ENCODE data around the gene AKAP13. TPM values are rescaled to one million over a fixed set of nuclear protein-coding genes. Genes with fewer than 3 reads are reported as not detected.

AKAP13 gene
- total and polyA plus RNA-seq, 2 of the 13 experiments (the other 11 are each of a cell fraction or from before 2014, with no cell fraction given): 6.7 to 27.1 TPM

DNA sequence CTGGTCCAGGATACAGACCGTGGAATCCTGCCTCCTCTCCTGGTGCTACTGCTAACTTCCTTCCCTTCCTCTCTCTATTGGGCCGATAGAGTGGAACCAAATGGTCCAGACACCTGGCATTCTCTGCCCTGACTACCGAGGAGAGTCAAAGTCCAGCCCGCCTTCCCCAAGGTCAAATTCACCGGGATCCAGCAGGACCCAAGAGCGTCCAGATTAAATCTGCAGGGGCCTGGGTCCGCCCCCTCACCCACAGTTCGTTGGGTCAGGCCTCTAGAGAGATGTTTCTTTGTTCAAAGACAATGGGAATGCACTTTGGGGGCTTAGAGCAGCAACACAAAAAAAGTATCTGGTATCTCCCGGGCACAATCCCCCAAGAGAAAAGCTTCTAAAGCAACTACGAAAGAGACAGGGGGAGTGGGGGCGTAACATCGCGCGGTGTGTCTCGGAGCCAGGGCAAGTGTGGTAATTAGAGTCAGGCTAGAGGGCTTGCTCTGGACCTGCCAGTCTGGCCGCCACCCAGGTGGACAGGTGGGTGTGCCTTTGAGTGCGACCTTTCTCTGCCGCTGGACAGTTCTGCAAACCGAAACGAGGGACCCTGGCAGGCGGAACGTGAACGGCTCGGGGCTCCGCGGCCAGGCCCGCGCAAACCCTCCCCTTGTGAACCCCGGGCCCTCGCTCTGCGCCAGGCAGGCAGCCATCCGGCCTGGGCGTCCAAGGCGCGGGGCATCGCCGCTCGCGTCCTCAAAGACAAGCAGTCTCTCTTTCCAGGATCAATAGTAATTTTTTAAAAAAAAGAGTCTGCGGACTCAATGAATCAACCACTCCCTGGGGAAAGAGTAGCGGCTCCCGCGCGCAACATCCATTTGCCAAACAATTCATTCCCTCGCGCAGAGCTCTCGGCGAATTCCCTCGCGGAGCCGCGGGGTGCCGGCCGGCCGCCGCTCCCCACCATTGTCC, 413.5 kb downstream of the AKAP13 start (continued):
- TF ChIP-seq, protein P1, sequence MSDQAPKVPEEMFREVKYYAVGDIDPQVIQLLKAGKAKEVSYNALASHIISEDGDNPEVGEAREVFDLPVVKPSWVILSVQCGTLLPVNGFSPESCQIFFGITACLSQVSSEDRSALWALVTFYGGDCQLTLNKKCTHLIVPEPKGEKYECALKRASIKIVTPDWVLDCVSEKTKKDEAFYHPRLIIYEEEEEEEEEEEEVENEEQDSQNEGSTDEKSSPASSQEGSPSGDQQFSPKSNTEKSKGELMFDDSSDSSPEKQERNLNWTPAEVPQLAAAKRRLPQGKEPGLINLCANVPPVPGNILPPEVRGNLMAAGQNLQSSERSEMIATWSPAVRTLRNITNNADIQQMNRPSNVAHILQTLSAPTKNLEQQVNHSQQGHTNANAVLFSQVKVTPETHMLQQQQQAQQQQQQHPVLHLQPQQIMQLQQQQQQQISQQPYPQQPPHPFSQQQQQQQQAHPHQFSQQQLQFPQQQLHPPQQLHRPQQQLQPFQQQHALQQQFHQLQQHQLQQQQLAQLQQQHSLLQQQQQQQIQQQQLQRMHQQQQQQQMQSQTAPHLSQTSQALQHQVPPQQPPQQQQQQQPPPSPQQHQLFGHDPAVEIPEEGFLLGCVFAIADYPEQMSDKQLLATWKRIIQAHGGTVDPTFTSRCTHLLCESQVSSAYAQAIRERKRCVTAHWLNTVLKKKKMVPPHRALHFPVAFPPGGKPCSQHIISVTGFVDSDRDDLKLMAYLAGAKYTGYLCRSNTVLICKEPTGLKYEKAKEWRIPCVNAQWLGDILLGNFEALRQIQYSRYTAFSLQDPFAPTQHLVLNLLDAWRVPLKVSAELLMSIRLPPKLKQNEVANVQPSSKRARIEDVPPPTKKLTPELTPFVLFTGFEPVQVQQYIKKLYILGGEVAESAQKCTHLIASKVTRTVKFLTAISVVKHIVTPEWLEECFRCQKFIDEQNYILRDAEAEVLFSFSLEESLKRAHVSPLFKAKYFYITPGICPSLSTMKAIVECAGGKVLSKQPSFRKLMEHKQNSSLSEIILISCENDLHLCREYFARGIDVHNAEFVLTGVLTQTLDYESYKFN (CRISPR knock-in tag; conservative IDR thresholded peaks at IDR 0.05): no peak
- TF ChIP-seq, protein P2, sequence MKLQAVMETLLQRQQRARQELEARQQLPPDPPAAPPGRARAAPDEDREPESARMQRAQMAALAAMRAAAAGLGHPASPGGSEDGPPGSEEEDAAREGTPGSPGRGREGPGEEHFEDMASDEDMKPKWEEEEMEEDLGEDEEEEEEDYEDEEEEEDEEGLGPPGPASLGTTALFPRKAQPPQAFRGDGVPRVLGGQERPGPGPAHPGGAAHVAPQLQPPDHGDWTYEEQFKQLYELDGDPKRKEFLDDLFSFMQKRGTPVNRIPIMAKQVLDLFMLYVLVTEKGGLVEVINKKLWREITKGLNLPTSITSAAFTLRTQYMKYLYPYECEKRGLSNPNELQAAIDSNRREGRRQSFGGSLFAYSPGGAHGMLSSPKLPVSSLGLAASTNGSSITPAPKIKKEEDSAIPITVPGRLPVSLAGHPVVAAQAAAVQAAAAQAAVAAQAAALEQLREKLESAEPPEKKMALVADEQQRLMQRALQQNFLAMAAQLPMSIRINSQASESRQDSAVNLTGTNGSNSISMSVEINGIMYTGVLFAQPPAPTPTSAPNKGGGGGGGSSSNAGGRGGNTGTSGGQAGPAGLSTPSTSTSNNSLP (IDR thresholded peaks at IDR 0.05; ENCODE audit: low read depth, low read length): no peak
- TF ChIP-seq ZNF644 (CRISPR knock-in tag; IDR thresholded peaks at IDR 0.05; ENCODE audit: low read depth): no peak
- TF ChIP-seq TEAD3 (CRISPR knock-in tag; optimal IDR thresholded peaks at IDR 0.05; ENCODE audit: borderline replicate concordance): no peak
- TF ChIP-seq MED1 (CRISPR knock-in tag; IDR thresholded peaks at IDR 0.05): no peak
- TF ChIP-seq ZNF432 (CRISPR knock-in tag; IDR thresholded peaks at IDR 0.05; ENCODE audit: borderline replicate concordance): no peak
- TF ChIP-seq ZNF260 (CRISPR knock-in tag; IDR thresholded peaks at IDR 0.05; ENCODE audit: borderline replicate concordance, low read depth): no peak
- TF ChIP-seq, protein P3, sequence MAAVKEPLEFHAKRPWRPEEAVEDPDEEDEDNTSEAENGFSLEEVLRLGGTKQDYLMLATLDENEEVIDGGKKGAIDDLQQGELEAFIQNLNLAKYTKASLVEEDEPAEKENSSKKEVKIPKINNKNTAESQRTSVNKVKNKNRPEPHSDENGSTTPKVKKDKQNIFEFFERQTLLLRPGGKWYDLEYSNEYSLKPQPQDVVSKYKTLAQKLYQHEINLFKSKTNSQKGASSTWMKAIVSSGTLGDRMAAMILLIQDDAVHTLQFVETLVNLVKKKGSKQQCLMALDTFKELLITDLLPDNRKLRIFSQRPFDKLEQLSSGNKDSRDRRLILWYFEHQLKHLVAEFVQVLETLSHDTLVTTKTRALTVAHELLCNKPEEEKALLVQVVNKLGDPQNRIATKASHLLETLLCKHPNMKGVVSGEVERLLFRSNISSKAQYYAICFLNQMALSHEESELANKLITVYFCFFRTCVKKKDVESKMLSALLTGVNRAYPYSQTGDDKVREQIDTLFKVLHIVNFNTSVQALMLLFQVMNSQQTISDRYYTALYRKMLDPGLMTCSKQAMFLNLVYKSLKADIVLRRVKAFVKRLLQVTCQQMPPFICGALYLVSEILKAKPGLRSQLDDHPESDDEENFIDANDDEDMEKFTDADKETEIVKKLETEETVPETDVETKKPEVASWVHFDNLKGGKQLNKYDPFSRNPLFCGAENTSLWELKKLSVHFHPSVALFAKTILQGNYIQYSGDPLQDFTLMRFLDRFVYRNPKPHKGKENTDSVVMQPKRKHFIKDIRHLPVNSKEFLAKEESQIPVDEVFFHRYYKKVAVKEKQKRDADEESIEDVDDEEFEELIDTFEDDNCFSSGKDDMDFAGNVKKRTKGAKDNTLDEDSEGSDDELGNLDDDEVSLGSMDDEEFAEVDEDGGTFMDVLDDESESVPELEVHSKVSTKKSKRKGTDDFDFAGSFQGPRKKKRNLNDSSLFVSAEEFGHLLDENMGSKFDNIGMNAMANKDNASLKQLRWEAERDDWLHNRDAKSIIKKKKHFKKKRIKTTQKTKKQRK (IDR thresholded peaks at IDR 0.05; ENCODE audit: low read length): no peak
- no peak for TF ChIP-seq ZNF10 (CRISPR knock-in tag; IDR thresholded peaks at IDR 0.05; ENCODE audit: borderline replicate concordance, low read depth)
- 0 out of 2 replicates have a peak, but pooled peaks have one; percentile 37 for TF ChIP-seq TGIF2 (CRISPR knock-in tag; IDR thresholded peaks at IDR 0.05)
- TF ChIP-seq, protein P4, sequence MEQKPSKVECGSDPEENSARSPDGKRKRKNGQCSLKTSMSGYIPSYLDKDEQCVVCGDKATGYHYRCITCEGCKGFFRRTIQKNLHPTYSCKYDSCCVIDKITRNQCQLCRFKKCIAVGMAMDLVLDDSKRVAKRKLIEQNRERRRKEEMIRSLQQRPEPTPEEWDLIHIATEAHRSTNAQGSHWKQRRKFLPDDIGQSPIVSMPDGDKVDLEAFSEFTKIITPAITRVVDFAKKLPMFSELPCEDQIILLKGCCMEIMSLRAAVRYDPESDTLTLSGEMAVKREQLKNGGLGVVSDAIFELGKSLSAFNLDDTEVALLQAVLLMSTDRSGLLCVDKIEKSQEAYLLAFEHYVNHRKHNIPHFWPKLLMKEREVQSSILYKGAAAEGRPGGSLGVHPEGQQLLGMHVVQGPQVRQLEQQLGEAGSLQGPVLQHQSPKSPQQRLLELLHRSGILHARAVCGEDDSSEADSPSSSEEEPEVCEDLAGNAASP (CRISPR knock-in tag; IDR thresholded peaks at IDR 0.05; ENCODE audit: borderline replicate concordance): no peak
- TF ChIP-seq, protein P5, sequence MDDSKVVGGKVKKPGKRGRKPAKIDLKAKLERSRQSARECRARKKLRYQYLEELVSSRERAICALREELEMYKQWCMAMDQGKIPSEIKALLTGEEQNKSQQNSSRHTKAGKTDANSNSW (CRISPR knock-in tag; IDR thresholded peaks at IDR 0.05; ENCODE audit: borderline replicate concordance): no peak
- no peak for TF ChIP-seq ZNF598 (CRISPR knock-in tag; IDR thresholded peaks at IDR 0.05; ENCODE audit: borderline replicate concordance)
- TF ChIP-seq SP1 (IDR thresholded peaks at IDR 0.05): no peak
- no peak for TF ChIP-seq SP1 (CRISPR knock-in tag; IDR thresholded peaks at IDR 0.05)
